Thyroid gland (tissue), 4 donors: ENCODE measurements around the gene UBE2L3. TPM values are rescaled to one million over a fixed set of nuclear protein-coding genes. Genes with fewer than 3 reads are reported as not detected.
"Not testable (repeated sequence)": the region's sequence is repeated elsewhere in the genome, so short reads cannot be mapped to it uniquely, and the experiment has no call there.

Source experiments
- DNase-seq, 2 donors: peaks; one replicate each; pipeline ENCODE4 v3.0.0-alpha.2; 2019
- H3K27ac ChIP-seq, 3 donors: fragments of 200-600 bp; sonication (generic); 1 replicate in 2 of 3; 2 replicates in 1 of 3; pipeline ENCODE4 v1.5.1; 2016 to 2019; ENCODE audit warnings: mild to moderate bottlenecking in 1 of 3, moderate library complexity in 1 of 3
- H3K27me3 ChIP-seq: fragments of 200-600 bp; sonication (generic); one replicate; pipeline ENCODE4 v1.5.1; 2019
- H3K36me3 ChIP-seq, 2 donors: fragments of 200-600 bp; sonication (generic); one replicate each; pipeline ENCODE4 v1.5.1; 2016 to 2019
- H3K4me1 ChIP-seq, 2 donors: fragments of 200-600 bp; sonication (generic); one replicate each; pipeline ENCODE4 v1.5.1; 2017 to 2019
- H3K4me3 ChIP-seq, 3 donors: fragments of 200-600 bp; sonication (generic); replicated peaks in 1 of 3; 1 replicate in 2 of 3; 2 replicates in 1 of 3; pipeline ENCODE4 v1.5.1; 2016; ENCODE audit warnings: mild to moderate bottlenecking in 1 of 3
- H3K9me3 ChIP-seq: fragments of 200-600 bp; sonication (generic); one replicate; pipeline ENCODE4 v1.5.1; 2017
- POLR2A ChIP-seq, 2 donors: fragments of 450-650 bp; IDR thresholded peaks; one replicate each; pipeline ENCODE4 v1.6.1; 2017; ENCODE audit warnings: antibody characterized with exemption in 2 of 2, mild to moderate bottlenecking in 2 of 2, moderate library complexity in 1 of 2
- WGBS, 2 donors: methylation state at CpG; one replicate each; pipeline ENCODE4 v1.1.5; 2017; 5-methylcytosine and 5-hydroxymethylcytosine counted together
- intact Hi-C: fragments of 100-400 bp; cut with DNase I; formaldehyde crosslinking; loops from one replicate; pipeline ENCODE4 v1.15.1; 2023
- total RNA-seq, 4 donors: library from RNA; depleted of rRNA; stranded (reverse); fragments of >200 nt; gene quantifications; one replicate each; pipeline ENCODE4 v1.2.3, GENCODE V29; 2016
- TF ChIP-seq, protein P1 (sequence below), 6 experiments: fragments of 200-600 bp in 3 of 6; fragments of 450-650 bp in 3 of 6; sonication (generic) in 3 of 6; IDR thresholded peaks; one replicate each; pipeline ENCODE4 v1.5.1; 2016 to 2019; ENCODE audit warnings: antibody characterized with exemption in 6 of 6, mild to moderate bottlenecking in 2 of 6, inconsistent platforms in 1 of 6, moderate library complexity in 1 of 6

Gene UBE2L3
- total RNA-seq, 4 donors from 2014 or later: 38.2 to 61.9 (median 47.5) TPM

DNA sequence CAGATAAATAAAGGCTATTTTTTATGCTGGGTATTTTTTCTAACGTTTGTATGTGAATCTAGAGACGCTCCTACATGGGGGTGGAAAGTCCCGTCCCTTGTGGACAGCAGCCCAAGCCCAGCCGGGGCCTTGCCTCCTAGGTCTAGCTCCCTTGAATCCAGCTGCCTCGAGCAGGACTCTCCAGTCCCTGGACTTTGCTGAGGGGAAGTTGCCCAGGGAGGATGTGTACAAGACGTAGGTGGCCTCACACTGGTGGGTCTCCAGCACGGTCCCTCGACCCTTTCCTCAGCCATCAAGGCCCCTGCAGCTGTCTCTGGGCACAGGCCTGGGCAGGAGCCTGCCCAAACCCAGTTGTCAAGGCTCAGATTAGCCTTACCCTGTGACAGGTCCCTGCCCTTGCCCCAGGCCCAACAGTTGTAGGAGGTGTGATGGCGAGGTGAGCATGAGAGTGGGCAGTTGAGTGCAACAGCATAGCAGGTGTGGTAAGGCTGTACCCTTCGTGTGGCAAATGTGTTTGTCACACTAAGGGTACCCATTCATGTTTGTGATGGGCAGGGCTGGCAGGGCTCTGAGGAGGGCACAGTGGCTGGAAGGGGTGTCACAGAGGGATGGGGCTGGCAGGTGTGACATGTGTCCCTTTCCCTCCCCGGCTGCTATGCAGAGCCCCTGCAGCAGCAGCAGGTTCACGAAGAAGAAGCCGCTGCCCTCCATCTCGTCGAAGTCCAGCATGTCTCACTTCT is 68.4 kb downstream of the UBE2L3 start:
- intact Hi-C loops: no loop called here
- Histone ChIP-seq H3K4me1 (peaks cover 6 to 9% of the 10 kb centered on the region in 2 donors), H3K36me3 (no peaks in the 10 kb centered on the region), H3K4me3 (no peak overlapping the region), H3K27ac (no peak overlapping the region), H3K27me3 (no peaks in the 10 kb centered on the region), H3K9me3 (no peaks in the 10 kb centered on the region)
- TF ChIP-seq, protein P1, sequence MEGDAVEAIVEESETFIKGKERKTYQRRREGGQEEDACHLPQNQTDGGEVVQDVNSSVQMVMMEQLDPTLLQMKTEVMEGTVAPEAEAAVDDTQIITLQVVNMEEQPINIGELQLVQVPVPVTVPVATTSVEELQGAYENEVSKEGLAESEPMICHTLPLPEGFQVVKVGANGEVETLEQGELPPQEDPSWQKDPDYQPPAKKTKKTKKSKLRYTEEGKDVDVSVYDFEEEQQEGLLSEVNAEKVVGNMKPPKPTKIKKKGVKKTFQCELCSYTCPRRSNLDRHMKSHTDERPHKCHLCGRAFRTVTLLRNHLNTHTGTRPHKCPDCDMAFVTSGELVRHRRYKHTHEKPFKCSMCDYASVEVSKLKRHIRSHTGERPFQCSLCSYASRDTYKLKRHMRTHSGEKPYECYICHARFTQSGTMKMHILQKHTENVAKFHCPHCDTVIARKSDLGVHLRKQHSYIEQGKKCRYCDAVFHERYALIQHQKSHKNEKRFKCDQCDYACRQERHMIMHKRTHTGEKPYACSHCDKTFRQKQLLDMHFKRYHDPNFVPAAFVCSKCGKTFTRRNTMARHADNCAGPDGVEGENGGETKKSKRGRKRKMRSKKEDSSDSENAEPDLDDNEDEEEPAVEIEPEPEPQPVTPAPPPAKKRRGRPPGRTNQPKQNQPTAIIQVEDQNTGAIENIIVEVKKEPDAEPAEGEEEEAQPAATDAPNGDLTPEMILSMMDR (IDR thresholded peaks at IDR 0.05): no peak
- 83 to 84% methylated on average over 13 to 14 of the region's 15 CpGs for WGBS, 2 donors
- DNase-seq: no peak

DNA sequence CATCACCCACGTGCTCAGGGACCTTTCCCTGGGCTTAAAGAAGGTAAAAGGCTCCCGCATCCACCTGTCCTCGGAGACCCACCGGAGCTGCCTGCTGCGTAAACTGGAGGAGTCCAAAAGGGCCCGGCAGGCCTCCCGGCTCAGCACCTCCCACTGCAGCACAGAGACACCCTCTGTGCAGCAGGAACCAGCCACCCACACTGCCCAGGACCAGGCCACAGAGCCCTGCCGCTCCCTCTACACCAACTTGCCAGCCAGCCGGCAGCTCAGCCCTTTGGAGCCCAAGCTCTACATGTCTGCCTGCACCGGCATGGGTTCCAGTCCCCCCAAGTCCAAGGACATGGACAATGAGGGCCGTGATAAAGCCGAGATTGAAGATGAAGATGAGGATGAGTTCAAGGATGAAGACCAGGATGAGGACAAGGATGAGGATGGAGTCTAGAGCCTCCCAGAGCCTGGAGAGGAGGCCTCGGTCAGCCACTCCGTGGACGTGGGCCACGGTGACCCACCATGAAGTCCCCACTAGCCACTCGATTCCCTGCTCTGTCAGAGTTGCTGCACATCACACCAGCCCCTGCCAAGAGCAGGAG is 69.2 kb downstream of the UBE2L3 start:
- TF ChIP-seq, protein P1 (IDR thresholded peaks at IDR 0.05): no peak
- intact Hi-C loops: no loop called here
- Histone ChIP-seq H3K9me3 (no peaks in the 10 kb centered on the region), H3K4me3 (no peak overlapping the region), H3K36me3 (no peaks in the 10 kb centered on the region), H3K4me1 (peaks cover 12 to 13% of the 10 kb centered on the region in 2 donors), H3K27me3 (no peaks in the 10 kb centered on the region), H3K27ac (no peak overlapping the region)
- DNase-seq: no peak
- 91 to 95% methylated on average over 17 of the region's 17 CpGs for WGBS, 2 donors

GRCh38 chr22:21637450-21637849 is 69.9 kb downstream of the UBE2L3 start:
- intact Hi-C loops, H3K9me3 ChIP-seq, DNase-seq, H3K36me3 ChIP-seq, H3K4me3 ChIP-seq, H3K27me3 ChIP-seq, H3K27ac ChIP-seq: not testable (repeated sequence)
- WGBS, 2 donors: 81 to 94% methylated on average over 2 of the region's 2 CpGs
- H3K4me1 ChIP-seq: peaks cover 12 to 13% of the 10 kb centered on the region in 2 donors

GRCh38 chr22:21639359-21639758 is 71.8 kb downstream of the UBE2L3 start:
- TF ChIP-seq POLR2A (IDR thresholded peaks at IDR 0.05): no peak
- TF ChIP-seq, protein P1 (IDR thresholded peaks at IDR 0.05): no peak
- intact Hi-C loops: no loop called here
- H3K4me3 ChIP-seq: no peak overlapping the region
- no peaks in the 10 kb centered on the region for H3K9me3 ChIP-seq
- no peaks in the 10 kb centered on the region for H3K27me3 ChIP-seq
- H3K4me1 ChIP-seq: peaks cover 22 to 24% of the 10 kb centered on the region in 2 donors
- DNase-seq: no peak
- H3K27ac ChIP-seq: peak overlapping the region in 2 of 3 donors; percentile 49 to 56
- 86 to 87% methylated on average over 4 of the region's 4 CpGs for whole genome bisulfite sequencing, 2 donors
- peaks cover 0 to 5% of the 10 kb centered on the region in 2 donors for H3K36me3 ChIP-seq

DNA sequence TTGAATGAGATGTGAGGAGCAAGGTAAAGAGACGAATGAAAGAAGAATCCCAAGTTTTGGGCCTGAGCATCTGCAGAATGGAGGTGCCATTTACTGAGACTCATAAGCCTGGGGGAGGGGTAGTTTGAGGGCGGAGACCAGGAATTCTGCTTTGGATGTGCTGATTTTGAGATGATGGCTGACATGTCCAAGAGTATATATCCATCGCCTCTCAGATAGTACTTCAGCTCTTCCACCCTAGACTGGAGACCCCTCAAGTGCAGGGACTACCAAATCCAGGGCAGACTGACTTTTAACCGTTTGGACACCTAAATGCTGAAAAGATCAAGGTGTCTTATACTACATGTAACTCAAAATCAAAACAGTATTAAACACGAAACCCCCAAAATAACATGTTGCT is 73.3 kb downstream of the UBE2L3 start:
- TF ChIP-seq POLR2A (IDR thresholded peaks at IDR 0.05): no peak
- TF ChIP-seq, protein P1 (IDR thresholded peaks at IDR 0.05): no peak
- no peaks in the 10 kb centered on the region for H3K27me3 ChIP-seq
- peak overlapping the region in 1 of 3 donors; percentile 49 for H3K27ac ChIP-seq
- whole genome bisulfite sequencing, 2 donors: 85 to 87% methylated on average over 5 of the region's 5 CpGs
- peaks cover 0 to 12% of the 10 kb centered on the region in 2 donors for H3K36me3 ChIP-seq
- no peak for DNase-seq
- H3K9me3 ChIP-seq: no peaks in the 10 kb centered on the region
- H3K4me1 ChIP-seq: peaks cover 22 to 24% of the 10 kb centered on the region in 2 donors
- H3K4me3 ChIP-seq: no peak overlapping the region
- intact Hi-C loops: no loop called here
